Natural killer cell (primary cell): ENCODE data around the gene WDR45B. TPM values are rescaled to one million over a fixed set of nuclear protein-coding genes. Genes with fewer than 3 reads are reported as not detected.

Experiments used
- ATAC-seq, 3 donors: fragments of 150-1000 bp in 2 of 3; fragments of 200-7000 bp in 1 of 3; cut with Tn5 transposase; 1 replicate in 1 of 3; 2 replicates in 2 of 3; pipeline ENCODE4 v1.10.0; 2021; ENCODE audit warnings: mild to moderate bottlenecking in 2 of 3, moderate library complexity in 2 of 3
- DNase-seq, 2 donors: peaks; one replicate each; pipeline versions ENCODE4 v3.0.0 to v3.0.0-alpha.2; 2013 to 2021; ENCODE audit warnings: mixed read lengths in 1 of 2
- H3K27ac ChIP-seq: one replicate; pipeline ENCODE4 v1.5.1; 2013; ENCODE audit warnings: mild to moderate bottlenecking, low read length
- H3K27me3 ChIP-seq: one replicate; pipeline ENCODE4 v1.6.1; 2013; ENCODE audit warnings: low read length; ENCODE audit not compliant: control insufficient read depth, insufficient read depth
- H3K36me3 ChIP-seq: one replicate; pipeline ENCODE4 v1.6.1; 2013; ENCODE audit warnings: low read length; ENCODE audit not compliant: control insufficient read depth, insufficient read depth
- H3K4me1 ChIP-seq: one replicate; pipeline ENCODE4 v1.6.1; 2013; ENCODE audit warnings: low read length; ENCODE audit not compliant: control insufficient read depth, insufficient read depth
- H3K4me3 ChIP-seq: one replicate; pipeline ENCODE4 v1.5.1; 2013; ENCODE audit warnings: low read length
- H3K9me3 ChIP-seq: one replicate; pipeline ENCODE4 v1.6.1; 2013; ENCODE audit warnings: low read length; ENCODE audit not compliant: control insufficient read depth, insufficient read depth
- H3K27ac Mint-ChIP-seq, 2 donors: one replicate each; pipeline ENCODE4 v1.8.0; 2022; ENCODE audit warnings: mild to moderate bottlenecking in 2 of 2, mixed read lengths in 2 of 2, moderate library complexity in 1 of 2
- H3K27me3 Mint-ChIP-seq, 2 donors: one replicate each; pipeline ENCODE4 v1.8.0; 2022; ENCODE audit warnings: low read depth in 2 of 2, mixed read lengths in 2 of 2
- H3K36me3 Mint-ChIP-seq: one replicate; pipeline ENCODE4 v1.8.0; 2022; ENCODE audit warnings: mixed read lengths
- H3K4me1 Mint-ChIP-seq, 2 donors: one replicate each; pipeline ENCODE4 v1.8.0; 2022; ENCODE audit warnings: mixed read lengths in 2 of 2
- H3K4me3 Mint-ChIP-seq: one replicate; pipeline ENCODE4 v1.8.0; 2022; ENCODE audit warnings: mild to moderate bottlenecking, moderate library complexity, mixed read lengths
- H3K9me3 Mint-ChIP-seq, 2 donors: one replicate each; pipeline ENCODE4 v1.8.0; 2022; ENCODE audit warnings: mixed read lengths in 2 of 2
- CTCF ChIP-seq: fragments of 200-600 bp; IDR thresholded peaks from one replicate; pipeline ENCODE4 v1.8.0; 2022; ENCODE audit warnings: antibody characterized with exemption
- WGBS: methylation state at CpG from one replicate; pipeline ENCODE4 v1.1.7; 2013; ENCODE audit warnings: missing lambda C conversion rate; ENCODE audit not compliant: insufficient coverage; 5-methylcytosine and 5-hydroxymethylcytosine counted together
- intact Hi-C: fragments of 100-400 bp; cut with micrococcal nuclease; formaldehyde crosslinking; loops from one replicate; pipeline ENCODE4 v1.14.2; 2022
- total RNA-seq, 4 donors: library from RNA; stranded (reverse); fragments of 120-200 nt in 1 of 4; gene quantifications; one replicate each; pipeline versions ENCODE4 v1.2.3 to v1.2.4, GENCODE V29; 2013 to 2022

The WDR45B gene
- total RNA-seq, 3 donors from 2014 or later (not counting 1 experiment from before 2014, with no cell fraction given): 81.8 to 112 (median 94.6) TPM

DNA sequence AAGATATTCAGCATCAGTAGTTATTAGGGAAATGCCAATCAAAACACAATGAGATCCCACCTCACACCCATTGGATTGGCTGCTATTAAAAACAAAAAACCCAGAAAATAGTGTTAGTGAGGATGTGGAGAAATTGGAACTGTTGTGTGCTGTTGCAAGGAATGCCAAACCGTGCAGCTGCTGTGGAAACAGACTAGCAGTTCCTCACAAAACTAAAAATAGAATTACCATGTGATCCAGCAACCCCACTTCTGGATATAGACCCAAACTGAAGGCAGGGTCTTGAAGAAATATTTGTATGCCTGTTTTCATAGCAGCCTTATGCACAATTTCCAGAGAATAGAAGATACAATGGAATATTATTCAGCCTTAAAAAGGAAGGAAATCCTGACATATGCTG is 82.7 kb downstream of the WDR45B start:
- TF ChIP-seq CTCF: no peak
- Histone ChIP-seq H3K9me3 (no peaks in the 10 kb centered on the region), H3K4me1 (peaks cover 4% of the 10 kb centered on the region), H3K36me3 (peaks cover 37% of the 10 kb centered on the region), H3K4me3 (no peak overlapping the region), H3K27ac (no peak overlapping the region), H3K27me3 (no peaks in the 10 kb centered on the region)
- Mint-ChIP-seq H3K27me3 (no peaks in the 10 kb centered on the region), H3K4me1 (peaks cover 14 to 15% of the 10 kb centered on the region in 2 donors), H3K36me3 (no peaks in the 10 kb centered on the region), H3K4me3 (no peak overlapping the region), H3K27ac (no peak overlapping the region), H3K9me3 (no peaks in the 10 kb centered on the region)
- no peak for ATAC-seq
- intact Hi-C loops: no loop called here
- 50% methylated on average over 1 of the region's 1 CpG for WGBS
- DNase-seq: no peak

Other genes starting within 250 kb of the WDR45B start
- 10 to 100 TPM; 35.7 to 57.4 (median 51.5) TPM for gene HEXD, start 230.1 kb downstream of the WDR45B start, total RNA-seq
- 10 to 100 TPM; 21.6 to 28.6 (median 23.3) TPM for gene OGFOD3, start 229.9 kb downstream of the WDR45B start, total RNA-seq
- gene CYBC1, start 197.7 kb downstream of the WDR45B start, total RNA-seq: 100 to 1,000 TPM; 168 to 219 (median 192) TPM
- gene NARF, start 189.7 kb downstream of the WDR45B start, total RNA-seq: 100 to 1,000 TPM; 130 to 203 (median 158) TPM
- gene FOXK2, start 128.7 kb downstream of the WDR45B start, total RNA-seq: 10 to 100 TPM; 42.5 to 50.0 (median 46.4) TPM
- gene RAB40B, start 50.3 kb upstream of the WDR45B start, total RNA-seq: 1 to 10 TPM; 3.7 to 7.3 (median 4.0) TPM
- 10 to 100 TPM; 29.4 to 42.3 (median 32.0) TPM for gene FN3KRP, start 68.3 kb upstream of the WDR45B start, total RNA-seq
- 1 to 10 TPM; 4.9 to 6.1 (median 5.5) TPM for gene FN3K, start 87.2 kb upstream of the WDR45B start, total RNA-seq
- 100 to 1,000 TPM in 2 of 3 donors, 10 to 100 TPM in 1; 92.0 to 149 (median 132) TPM for gene TBCD, start 103.6 kb upstream of the WDR45B start, total RNA-seq
- gene ZNF750, start 191.6 kb upstream of the WDR45B start, total RNA-seq: not detected